OCI-LY7 (cell line): ENCODE measurements around the gene CIDEA. TPM values are rescaled to one million over a fixed set of nuclear protein-coding genes. Genes with fewer than 3 reads are reported as not detected.

ENCODE experiments used
- BruUV-seq: library from RNA; stranded (reverse); fragments of 400-500 nt; replicated peaks from 2 replicates; lab custom pipeline; 2021; lab: Mats Ljungman, UMichigan
- CTCF ChIA-PET: fragments of 300-600 bp; sonication (Branson Sonifier 250); formaldehyde crosslinking; loops from one replicate; lab custom pipeline; 2022; ENCODE audit warnings: antibody characterized with exemption; ENCODE audit not compliant: unreplicated experiment; lab: Charles Lee
- POLR2A ChIA-PET: fragments of 300-600 bp; sonication (Branson Sonifier 250); formaldehyde crosslinking; loops from one replicate; lab custom pipeline; 2022; ENCODE audit warnings: antibody characterized with exemption; lab: Charles Lee
- DNase-seq: peaks from one replicate; pipeline ENCODE4 v3.0.0-alpha.2; 2015; ENCODE audit warnings: low spot score
- H2AFZ ChIP-seq: fragments of 200-600 bp; sonication (generic), shearing (Covaris generic); 2 replicates; pipeline ENCODE4 v1.6.1; 2014; ENCODE audit warnings: mild to moderate bottlenecking, antibody characterized with exemption, low read length, moderate library complexity
- H3K27ac ChIP-seq: fragments of 200-600 bp; sonication (generic); 2 replicates; pipeline ENCODE4 v1.5.1; 2014; ENCODE audit warnings: mixed run types, low read depth, mild to moderate bottlenecking, moderate library complexity, low read length, inconsistent platforms; ENCODE audit not compliant: poor library complexity, severe bottlenecking
- H3K36me3 ChIP-seq: fragments of 200-600 bp; sonication (generic); 2 replicates; pipeline ENCODE4 v1.6.1; 2014; ENCODE audit warnings: mild to moderate bottlenecking, antibody characterized with exemption, low read length, moderate library complexity, mixed read lengths; ENCODE audit not compliant: insufficient read depth
- H3K4me1 ChIP-seq: fragments of 200-600 bp; sonication (generic); 2 replicates; pipeline ENCODE4 v1.5.1; 2014; ENCODE audit warnings: mild to moderate bottlenecking, low read length; ENCODE audit not compliant: insufficient read depth, poor library complexity, severe bottlenecking
- H3K4me2 ChIP-seq: fragments of 200-600 bp; sonication (generic); 2 replicates; pipeline ENCODE4 v1.6.1; 2014; ENCODE audit warnings: mild to moderate bottlenecking, low read length
- H3K4me3 ChIP-seq: fragments of 200-600 bp; sonication (generic); 2 replicates; pipeline ENCODE4 v1.5.1; 2014; ENCODE audit warnings: mild to moderate bottlenecking, low read depth, low read length; ENCODE audit not compliant: poor library complexity, severe bottlenecking
- H3K79me2 ChIP-seq: fragments of 200-600 bp; sonication (generic); 2 replicates; pipeline ENCODE4 v1.6.1; 2016; ENCODE audit warnings: low read depth, mild to moderate bottlenecking, low read length, moderate library complexity, mixed read lengths; ENCODE audit not compliant: insufficient read depth
- H3K9me2 ChIP-seq: fragments of 200-600 bp; sonication (generic); 2 replicates; pipeline ENCODE4 v1.6.1; 2016; ENCODE audit warnings: mild to moderate bottlenecking, low read length, mixed read lengths; ENCODE audit not compliant: insufficient read depth
- H3K9me3 ChIP-seq: fragments of 200-600 bp; sonication (generic); 2 replicates; pipeline ENCODE4 v1.6.1; 2014; ENCODE audit warnings: mild to moderate bottlenecking, mixed run types, low read length, mixed read lengths
- H4K20me1 ChIP-seq: fragments of 200-600 bp; sonication (generic); 2 replicates; pipeline ENCODE4 v1.6.1; 2014; ENCODE audit warnings: mild to moderate bottlenecking, antibody characterized with exemption, low read length, moderate library complexity, mixed read lengths; ENCODE audit not compliant: insufficient read depth
- CTCF ChIP-seq: fragments of 200-600 bp; sonication (generic); conservative IDR thresholded peaks from 2 replicates; pipeline ENCODE4 v1.5.1; 2014; ENCODE audit warnings: mild to moderate bottlenecking, antibody characterized with exemption, low read length, moderate library complexity, mixed read lengths
- EZH2phosphoT487 ChIP-seq: fragments of 200-600 bp; sonication (generic); IDR thresholded peaks from 2 replicates; pipeline ENCODE4 v1.6.1; 2018; ENCODE audit warnings: low read depth, borderline replicate concordance, mild to moderate bottlenecking, mixed run types, antibody characterized with exemption, low read length, moderate library complexity, mixed read lengths
- intact Hi-C: fragments of 100-400 bp; cut with micrococcal nuclease; formaldehyde crosslinking; loops from one replicate; pipeline ENCODE4 v1.10.0; 2022; ENCODE audit not compliant: unreplicated experiment
- total RNA-seq, 2 experiments: library from RNA; depleted of rRNA in 1 of 2; stranded (reverse); fragments of >200 nt in 1 of 2; shearing (Covaris generic) in 1 of 2; gene quantifications; 2 replicates each; pipeline ENCODE4 v1.2.3, GENCODE V29; 2014 to 2022

The CIDEA gene
- total RNA-seq, 2 experiments from 2014 or later: not detected

GRCh38 chr18:12255626-12256026 lies 1.5 kb downstream of the CIDEA start:
- TF ChIP-seq EZH2phosphoT487: no peak
- no peak for TF ChIP-seq CTCF
- no peak overlapping the region for H3K4me3 ChIP-seq
- intact Hi-C loops: no loop called here
- H3K79me2 ChIP-seq: no peaks in the 10 kb centered on the region
- no TSS peak for BruUV-seq
- no peak overlapping the region for H3K4me2 ChIP-seq
- no peak overlapping the region for H3K27ac ChIP-seq
- no peaks in the 10 kb centered on the region for H4K20me1 ChIP-seq
- ChIA-PET POLR2A (no interaction called here), CTCF (no interaction called here)
- no peaks in the 10 kb centered on the region for H3K9me3 ChIP-seq
- H3K4me1 ChIP-seq: no peaks in the 10 kb centered on the region
- H2AFZ ChIP-seq: no peak overlapping the region
- H3K9me2 ChIP-seq: no peaks in the 10 kb centered on the region
- DNase-seq: no peak
- H3K36me3 ChIP-seq: no peaks in the 10 kb centered on the region

GRCh38 chr18:12256951-12257350 lies 2.8 kb downstream of the CIDEA start:
- H2AFZ ChIP-seq: peak overlapping the region; percentile 1; the same call in 1 of the 2 replicates
- ChIA-PET CTCF (no interaction called here), POLR2A (no interaction called here)
- H3K4me1 ChIP-seq: no peaks in the 10 kb centered on the region
- H3K79me2 ChIP-seq: no peaks in the 10 kb centered on the region
- H3K4me2 ChIP-seq: no peak overlapping the region
- H3K27ac ChIP-seq: no peak overlapping the region
- no peak for TF ChIP-seq EZH2phosphoT487
- no peak for TF ChIP-seq CTCF
- H4K20me1 ChIP-seq: no peaks in the 10 kb centered on the region
- no peak overlapping the region for H3K4me3 ChIP-seq
- intact Hi-C loops: no loop called here
- no peaks in the 10 kb centered on the region for H3K9me2 ChIP-seq
- H3K36me3 ChIP-seq: no peaks in the 10 kb centered on the region
- no TSS peak for BruUV-seq
- DNase-seq: no peak
- no peaks in the 10 kb centered on the region for H3K9me3 ChIP-seq

- DNase-seq: no peak
- H3K9me3 ChIP-seq: no peaks in the 10 kb centered on the region
- no peaks in the 10 kb centered on the region for H3K36me3 ChIP-seq
- H3K4me1 ChIP-seq: no peaks in the 10 kb centered on the region
- BruUV-seq: no TSS peak
- ChIA-PET CTCF (no interaction called here), POLR2A (interaction anchor here (0.7 to 1.2 kb wide), 2 partner anchors 100 to 187 kb away, joined by 3 read pairs; no protein-coding TSS in a partner anchor)
- H3K4me3 ChIP-seq: no peak overlapping the region
- TF ChIP-seq EZH2phosphoT487: no peak
- H3K27ac ChIP-seq: no peak overlapping the region
- no peak overlapping the region for H3K4me2 ChIP-seq
- no peaks in the 10 kb centered on the region for H4K20me1 ChIP-seq
- no peaks in the 10 kb centered on the region for H3K9me2 ChIP-seq
- intact Hi-C loops: no loop called here
- H3K79me2 ChIP-seq: no peaks in the 10 kb centered on the region
- H2AFZ ChIP-seq: no peak overlapping the region
These were observed 4.0 kb downstream of the CIDEA start for GRCh38 chr18:12257996-12258718.
